Mesothelial cell of epicardium (in vitro differentiated cells): ENCODE results near the gene SNRPD2. TPM values are rescaled to one million over a fixed set of nuclear protein-coding genes. Genes with fewer than 3 reads are reported as not detected.
A peak's percentile ranks its signal among the peaks of the same experiment; 100 is the strongest.

ENCODE experiments used
- DNase-seq, 2 experiments: peaks; one replicate each; pipeline ENCODE4 v3.0.0; 2021; ENCODE audit warnings: low spot score in 2 of 2; ENCODE audit not compliant: unreplicated experiment in 2 of 2
- H3K27ac Mint-ChIP-seq: 2 replicates; pipeline ENCODE4 v1.8.0; 2021; ENCODE audit warnings: mixed read lengths
- H3K27me3 Mint-ChIP-seq: 2 replicates; pipeline ENCODE4 v1.8.0; 2021; ENCODE audit warnings: low read depth, mixed read lengths
- H3K36me3 Mint-ChIP-seq: 2 replicates; pipeline ENCODE4 v1.8.0; 2021; ENCODE audit warnings: mixed read lengths
- H3K4me1 Mint-ChIP-seq: 2 replicates; pipeline ENCODE4 v1.8.0; 2021; ENCODE audit warnings: mixed read lengths
- H3K4me3 Mint-ChIP-seq: 2 replicates; pipeline ENCODE4 v1.8.0; 2021; ENCODE audit warnings: mild to moderate bottlenecking, moderate library complexity, mixed read lengths
- H3K9me3 Mint-ChIP-seq: 2 replicates; pipeline ENCODE4 v1.8.0; 2021; ENCODE audit warnings: mixed read lengths
- CTCF ChIP-seq: fragments of 200-600 bp; sonication (generic); IDR thresholded peaks from one replicate; pipeline ENCODE4 v1.5.0; 2021; ENCODE audit warnings: antibody characterized with exemption; ENCODE audit not compliant: unreplicated experiment
- total RNA-seq: library from RNA; stranded (reverse); gene quantifications from 3 replicates; pipeline ENCODE4 v1.2.1, GENCODE V29; 2021

The SNRPD2 gene
- total RNA-seq, 1 donor from 2014 or later = 440 TPM

- Mint-ChIP-seq H3K4me1 (peaks cover 11% of the 10 kb centered on the region), H3K27me3 (peaks cover 5% of the 10 kb centered on the region), H3K4me3 (no peak overlapping the region), H3K27ac (no peak overlapping the region), H3K36me3 (no peaks in the 10 kb centered on the region), H3K9me3 (no peaks in the 10 kb centered on the region)
- TF ChIP-seq CTCF = no peak
- no peak for DNase-seq
Observed at GRCh38 chr19:45655073-45655472, 36.7 kb downstream of the SNRPD2 start.

DNA sequence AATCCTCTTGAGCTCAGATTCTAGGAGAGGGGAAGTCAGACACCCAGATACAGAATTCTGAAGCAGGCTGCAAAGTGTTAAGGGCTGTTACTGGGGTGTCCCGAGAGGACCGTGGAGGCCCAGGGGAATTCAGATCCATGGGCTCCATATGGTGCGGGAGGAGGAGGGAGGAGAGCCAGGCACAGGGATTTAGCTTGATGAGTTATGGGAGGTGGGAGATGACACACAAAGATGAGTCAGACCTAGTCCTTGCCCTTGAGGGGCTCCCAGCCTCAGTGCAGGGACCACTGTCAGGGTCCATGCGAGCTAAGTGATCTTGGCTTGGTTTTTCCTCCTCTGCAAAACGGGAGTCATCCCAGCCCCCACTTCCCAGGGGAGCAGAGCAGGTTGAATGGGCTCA, 38.1 kb downstream of the SNRPD2 start:
- H3K36me3 Mint-ChIP-seq = no peaks in the 10 kb centered on the region
- no peak overlapping the region for H3K4me3 Mint-ChIP-seq
- DNase-seq = no peak
- H3K9me3 Mint-ChIP-seq = no peaks in the 10 kb centered on the region
- no peaks in the 10 kb centered on the region for H3K27me3 Mint-ChIP-seq
- TF ChIP-seq CTCF = no peak
- H3K27ac Mint-ChIP-seq = peak overlapping the region; percentile 77
- H3K4me1 Mint-ChIP-seq = peaks cover 9% of the 10 kb centered on the region

GRCh38 chr19:45650722-45651121, 41.0 kb downstream of the SNRPD2 start:
- no peak for DNase-seq
- Mint-ChIP-seq H3K4me3 (no peak overlapping the region), H3K4me1 (peaks cover 15% of the 10 kb centered on the region), H3K36me3 (no peaks in the 10 kb centered on the region), H3K27ac (no peak overlapping the region), H3K27me3 (no peaks in the 10 kb centered on the region), H3K9me3 (no peaks in the 10 kb centered on the region)
- TF ChIP-seq CTCF = no peak

DNA sequence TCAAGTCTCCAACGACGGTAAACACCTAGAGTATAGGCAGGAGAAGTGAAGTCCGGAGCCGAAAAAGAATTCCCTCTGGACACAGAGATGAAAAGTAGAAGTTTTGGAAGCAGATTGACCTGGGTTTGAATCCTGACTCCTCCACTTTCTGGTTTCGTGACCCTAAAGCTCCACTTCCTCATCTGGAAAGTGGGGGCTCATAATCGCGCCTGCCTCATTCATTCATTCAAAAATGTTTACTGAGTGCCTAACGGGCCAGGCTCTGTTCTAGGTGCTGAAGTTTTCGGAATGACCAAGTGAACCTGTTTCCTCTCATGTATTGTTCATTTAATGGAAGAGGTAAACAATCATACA, 45.4 kb downstream of the SNRPD2 start:
- no peak for TF ChIP-seq CTCF
- no peak for DNase-seq
- H3K9me3 Mint-ChIP-seq = no peaks in the 10 kb centered on the region
- peaks cover 9% of the 10 kb centered on the region for H3K27me3 Mint-ChIP-seq
- no peaks in the 10 kb centered on the region for H3K36me3 Mint-ChIP-seq
- H3K4me3 Mint-ChIP-seq = peak overlapping the region; percentile 70
- H3K4me1 Mint-ChIP-seq = peaks cover 30% of the 10 kb centered on the region
- peak overlapping the region; percentile 95 for H3K27ac Mint-ChIP-seq

DNA sequence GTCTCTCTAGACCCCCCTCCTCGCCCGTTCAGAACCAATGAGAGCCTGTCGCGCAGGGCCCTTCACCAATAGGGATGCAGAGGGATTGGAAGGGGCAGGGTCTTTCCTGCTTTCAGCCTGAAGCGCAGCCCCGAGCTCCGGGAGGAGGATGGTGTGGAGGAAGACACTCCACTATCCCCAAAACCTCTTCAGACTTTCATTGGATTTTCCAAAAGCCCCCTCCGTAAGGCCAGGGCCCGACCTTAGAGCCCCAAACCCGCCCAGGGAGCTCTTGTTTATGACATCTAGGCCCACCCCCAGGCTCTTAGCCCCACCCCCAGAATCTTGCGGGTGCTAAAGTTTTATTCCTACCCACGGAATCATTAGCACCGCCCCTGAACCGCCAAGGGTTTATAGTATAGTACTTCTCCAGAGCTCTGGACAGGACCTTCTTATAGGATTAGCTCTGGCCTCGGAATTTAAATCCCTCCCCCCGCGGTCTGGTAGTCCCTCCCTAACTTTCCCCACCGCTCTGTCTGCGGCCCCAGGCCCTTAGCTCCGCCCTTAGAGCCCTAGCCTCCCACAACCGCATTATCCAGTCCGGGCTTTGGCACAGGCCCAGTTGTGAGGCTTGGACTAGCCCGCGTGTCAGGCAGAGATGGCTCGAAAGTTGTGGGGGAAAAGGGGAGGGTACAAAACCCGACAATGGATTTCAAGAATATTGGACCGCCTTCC, 46.0 kb downstream of the SNRPD2 start:
- Mint-ChIP-seq H3K36me3 (no peaks in the 10 kb centered on the region), H3K4me3 (peak overlapping the region; percentile 70), H3K9me3 (no peaks in the 10 kb centered on the region), H3K4me1 (peaks cover 35% of the 10 kb centered on the region), H3K27ac (peak overlapping the region; percentile 95), H3K27me3 (peaks cover 9% of the 10 kb centered on the region)
- no peak for TF ChIP-seq CTCF
- DNase-seq = peak; percentile 80 to 87
